ENCODE measurements around the gene CLDN15.
"Not testable (repeated sequence)": the region's sequence is repeated elsewhere in the genome, so short reads cannot be mapped to it uniquely, and the experiment has no call there.

Gene CLDN15

GRCh38 chr7:101218236-101219125 lies 19.1 kb downstream of the CLDN15 start:
- no peak for DNase-seq

- DNase-seq, result peak; percentile 98
Observed at GRCh38 chr7:101217388-101218235, 20.0 kb downstream of the CLDN15 start, which contains the start of the genes PLOD3 and ZNHIT1. PLOD3 (minus strand) TSS chr7:101217581; CDS start chr7:101217274, 307 bp downstream. ZNHIT1 (plus strand) TSS chr7:101218165; CDS start chr7:101218196, 31 bp downstream.

GRCh38 chr7:101216860-101217387 lies 20.7 kb downstream of the CLDN15 start:
- DNase-seq, result no peak

- no peak for DNase-seq
Observed at GRCh38 chr7:101216001-101216859, 21.4 kb downstream of the CLDN15 start.

- DNase-seq, result no peak
Observed at GRCh38 chr7:101212014-101212413, 25.6 kb downstream of the CLDN15 start.

- no peak for DNase-seq
Observed at GRCh38 chr7:101211501-101211900, 26.1 kb downstream of the CLDN15 start.

GRCh38 chr7:101210143-101210542 lies 27.5 kb downstream of the CLDN15 start:
- no peak for DNase-seq

- DNase-seq, result no peak
Observed at GRCh38 chr7:101208794-101209193, 28.8 kb downstream of the CLDN15 start.

GRCh38 chr7:101207459-101207858 lies 30.1 kb downstream of the CLDN15 start:
- no peak for DNase-seq

- DNase-seq, result no peak
Observed at GRCh38 chr7:101206665-101207042, 30.9 kb downstream of the CLDN15 start.

- DNase-seq, result no peak
Observed at GRCh38 chr7:101205901-101206664, 31.5 kb downstream of the CLDN15 start.

- not testable (repeated sequence) for DNase-seq
Observed at GRCh38 chr7:101203740-101204738, 33.6 kb downstream of the CLDN15 start.

- DNase-seq, result no peak
Observed at GRCh38 chr7:101202603-101202918, 35.0 kb downstream of the CLDN15 start.

- no peak for DNase-seq
Observed at GRCh38 chr7:101201695-101202602, 35.7 kb downstream of the CLDN15 start.

- DNase-seq, result no peak
Observed at GRCh38 chr7:101200862-101201599, 36.6 kb downstream of the CLDN15 start, which contains the start of gene MOGAT3. MOGAT3 (minus strand) TSS chr7:101201036; CDS start chr7:101200854, 182 bp downstream.

- no peak for DNase-seq
Observed at GRCh38 chr7:101200504-101200861, 37.1 kb downstream of the CLDN15 start.

GRCh38 chr7:101199522-101199921 lies 38.1 kb downstream of the CLDN15 start:
- DNase-seq, result not testable (repeated sequence)

- no peak for DNase-seq
Observed at GRCh38 chr7:101198476-101198875, 39.1 kb downstream of the CLDN15 start.

All from NCI-H345 (cell line).